Endothelial cell of umbilical vein (primary cell): ENCODE data around the gene SPRYD3. TPM values are rescaled to one million over a fixed set of nuclear protein-coding genes. Genes with fewer than 3 reads are reported as not detected.

ENCODE experiments used
- BruUV-seq: library from RNA; stranded (reverse); fragments of 400-500 nt; replicated peaks from 2 replicates; lab custom pipeline; 2021; lab: Mats Ljungman, UMichigan
- CTCF ChIA-PET: fragments of 300-600, 350-600 bp; sonication (Branson Sonifier 250); formaldehyde crosslinking; loops from one replicate; lab custom pipeline; 2021; ENCODE audit warnings: antibody characterized with exemption, inconsistent platforms; lab: Charles Lee
- POLR2A ChIA-PET: fragments of 300-600, 350-600 bp; sonication (Branson Sonifier 250); formaldehyde crosslinking; loops from one replicate; lab custom pipeline; 2021; ENCODE audit warnings: antibody characterized with exemption, inconsistent platforms; lab: Charles Lee
- DNase-seq: peaks from one replicate; pipeline ENCODE4 v3.0.0-alpha.2; 2011; ENCODE audit warnings: low read depth, low spot score
- FAIRE-seq: peaks from 2 replicates; lab custom pipeline; 2011; peaks lifted over from hg19 to GRCh38; lab: Jason Lieb, UNC
- H2AFZ ChIP-seq: 2 replicates; pipeline ENCODE4 v1.6.0; 2012; ENCODE audit warnings: low read depth, low read length, control low read depth, inconsistent platforms
- H3K27ac ChIP-seq: 2 replicates; pipeline ENCODE4 v1.5.1; 2011; ENCODE audit warnings: low read depth, mild to moderate bottlenecking, control low read depth, low read length, moderate library complexity; ENCODE audit not compliant: insufficient read depth
- H3K27me3 ChIP-seq, 2 experiments: 2 replicates each; pipeline versions ENCODE4 v1.6.0 to v1.6.1; 2011; ENCODE audit warnings: low read length in 2 of 2, mixed read lengths in 1 of 2; ENCODE audit not compliant: control insufficient read depth in 2 of 2, insufficient read depth in 2 of 2
- H3K36me3 ChIP-seq, 2 experiments: 2 replicates in 1 of 2; 3 replicates in 1 of 2; pipeline ENCODE4 v1.5.1; 2011; ENCODE audit warnings: low read length in 2 of 2, mild to moderate bottlenecking in 1 of 2, moderate library complexity in 1 of 2; ENCODE audit not compliant: control insufficient read depth in 2 of 2, insufficient read depth in 2 of 2; ENCODE audit errors: extremely low read depth in 1 of 2
- H3K4me1 ChIP-seq: 3 replicates; pipeline ENCODE4 v1.5.1; 2011; ENCODE audit warnings: mild to moderate bottlenecking, low read length; ENCODE audit not compliant: control insufficient read depth, insufficient read depth; ENCODE audit errors: extremely low read depth
- H3K4me2 ChIP-seq: 2 replicates; pipeline ENCODE4 v1.6.1; 2011; ENCODE audit warnings: low read length, control low read depth, mixed read lengths; ENCODE audit not compliant: insufficient read depth
- H3K4me3 ChIP-seq, 3 experiments: fragments of 200-600 bp in 1 of 3; sonication (generic), shearing (Covaris generic) in 1 of 3; replicated peaks in 1 of 3; 2 replicates each; pipeline ENCODE4 v1.5.1; 2011 to 2016; ENCODE audit warnings: control low read depth in 3 of 3, low read length in 3 of 3, mild to moderate bottlenecking in 2 of 3, inconsistent platforms in 1 of 3, low read depth in 1 of 3, moderate library complexity in 1 of 3; ENCODE audit not compliant: insufficient read depth in 1 of 3
- H3K79me2 ChIP-seq: 2 replicates; pipeline ENCODE4 v1.6.0; 2012; ENCODE audit warnings: low read length, inconsistent platforms; ENCODE audit not compliant: control insufficient read depth, insufficient read depth
- H3K9ac ChIP-seq: replicated peaks from 2 replicates; pipeline ENCODE3; 2011; ENCODE audit warnings: low read length, control low read depth; ENCODE audit not compliant: insufficient read depth; ENCODE audit errors: extremely low read depth
- H3K9me1 ChIP-seq: replicated peaks from 3 replicates; pipeline ENCODE4 v1.6.0; 2011; ENCODE audit warnings: mild to moderate bottlenecking, low read length; ENCODE audit not compliant: control insufficient read depth, insufficient read depth; ENCODE audit errors: extremely low read depth
- H3K9me3 ChIP-seq: replicated peaks from 2 replicates; pipeline ENCODE4 v1.5.1; 2012; ENCODE audit warnings: low read length, inconsistent platforms; ENCODE audit not compliant: control insufficient read depth, insufficient read depth
- H4K20me1 ChIP-seq: replicated peaks from 2 replicates; pipeline ENCODE3; 2011; ENCODE audit warnings: mild to moderate bottlenecking, low read length; ENCODE audit not compliant: control insufficient read depth, insufficient read depth; ENCODE audit errors: extremely low read depth
- CTCF ChIP-seq, 2 donors: IDR thresholded peaks; 1 replicate in 1 of 2; 2 replicates in 1 of 2; pipeline ENCODE4 v1.5.1; 2011; ENCODE audit warnings: low read length in 2 of 2, mild to moderate bottlenecking in 2 of 2, moderate library complexity in 2 of 2, control low read depth in 1 of 2, inconsistent platforms in 1 of 2, low read depth in 1 of 2; ENCODE audit not compliant: insufficient read depth in 1 of 2; ENCODE audit errors: extremely low read depth in 1 of 2
- EZH2 ChIP-seq: IDR thresholded peaks from 2 replicates; pipeline ENCODE4 v1.6.1; 2012; ENCODE audit warnings: borderline replicate concordance, low read depth, mild to moderate bottlenecking, moderate library complexity, low read length, inconsistent platforms; ENCODE audit not compliant: severe bottlenecking
- FOS ChIP-seq: IDR thresholded peaks from 2 replicates; pipeline ENCODE4 v1.6.1; 2011; ENCODE audit warnings: mild to moderate bottlenecking, low read length, moderate library complexity, borderline replicate concordance; ENCODE audit not compliant: insufficient read depth
- GATA2 ChIP-seq: IDR thresholded peaks from 2 replicates; pipeline ENCODE4 v1.7.0; 2011; ENCODE audit warnings: low read depth, mild to moderate bottlenecking, moderate library complexity, mixed read lengths, low read length; ENCODE audit not compliant: insufficient read length, insufficient read depth
- JUN ChIP-seq: IDR thresholded peaks from 2 replicates; pipeline ENCODE4 v1.6.1; 2011; ENCODE audit warnings: borderline replicate concordance, low read depth; ENCODE audit not compliant: insufficient read length, insufficient read depth
- MAX ChIP-seq: IDR thresholded peaks from 2 replicates; pipeline ENCODE4 v1.6.1; 2011; ENCODE audit not compliant: insufficient read depth, insufficient read length
- MYC ChIP-seq: IDR thresholded peaks from one replicate; pipeline ENCODE4 v1.6.1; 2011; ENCODE audit warnings: mild to moderate bottlenecking, low read depth, low read length
- POLR2A ChIP-seq: IDR thresholded peaks from 2 replicates; pipeline ENCODE4 v1.6.1; 2012; ENCODE audit warnings: low read depth, mild to moderate bottlenecking, control low read depth, low read length
- POLR2AphosphoS5 ChIP-seq: IDR thresholded peaks from 2 replicates; pipeline ENCODE4 v1.6.1; 2012; ENCODE audit warnings: low read depth, mild to moderate bottlenecking, control low read depth, low read length, moderate library complexity; ENCODE audit not compliant: insufficient read depth
- dilution Hi-C: fragments of 300-500 bp; cut with MboI; formaldehyde crosslinking; loops from one replicate; pipeline ENCODE4 v1.15.0; 2019; ENCODE audit warnings: low sequenced_read_pairs; ENCODE audit not compliant: extremely low pct_ligation_motif_present
- intact Hi-C: fragments of 100-400 bp; cut with micrococcal nuclease; formaldehyde crosslinking; loops from one replicate; pipeline ENCODE4 v1.10.0; 2022
- polyA plus RNA-seq, 4 experiments: library from polyadenylated mRNA; depleted of rRNA in 3 of 4; stranded (reverse) in 3 of 4; unstranded in 1 of 4; fragments of >200 nt; gene quantifications; 2 replicates each; pipeline versions ENCODE4 v1.2.1 to v1.2.3, GENCODE V29; 2011 to 2012; ENCODE audit warnings: missing spikeins in 1 of 4
- total RNA-seq: library from RNA; stranded (reverse); gene quantifications from 2 replicates; pipeline ENCODE4 v1.2.3, GENCODE V29; 2021

The SPRYD3 gene
- total and polyA plus RNA-seq, 2 donors (not counting 3 experiments of a cell fraction or from before 2014, with no cell fraction given): 38.6 to 39.2 TPM

- no peak overlapping the region for H2AFZ ChIP-seq
- no peak overlapping the region for H3K9ac ChIP-seq
- no peak overlapping the region for H3K27ac ChIP-seq
- H3K4me1 ChIP-seq: peaks cover 21% of the 10 kb centered on the region
- CTCF ChIA-PET: interaction anchor here (1.5 to 2.8 kb wide), 2 partner anchors 15 to 28 kb away, joined by 3 to 21 read pairs; partner anchors contain the start of gene SPRYD3
- BruUV-seq: no TSS peak
- no peak overlapping the region for H3K4me2 ChIP-seq
- TF ChIP-seq MYC (no peak), GATA2 (no peak), POLR2A (no peak), POLR2AphosphoS5 (no peak), JUN (no peak), FOS (no peak), CTCF (IDR thresholded peaks at IDR 0.05; ENCODE audit: extremely low read depth in 1 of 2, insufficient read depth in 1 of 2, low read depth in 1 of 2, low read length in 2 of 2) (no peak), EZH2 (no peak), MAX (no peak)
- peaks cover 0 to 2% of the 10 kb centered on the region in 2 experiments for H3K27me3 ChIP-seq
- intact Hi-C loops: no loop called here
- POLR2A ChIA-PET: interaction anchor here (0.6 to 0.7 kb wide), 2 partner anchors 16 to 1027 kb away, joined by 3 to 8 read pairs; no protein-coding TSS in a partner anchor
- no peaks in the 10 kb centered on the region for H3K9me3 ChIP-seq
- no peaks in the 10 kb centered on the region for H3K36me3 ChIP-seq
- FAIRE-seq: no peak
- H3K9me1 ChIP-seq: no peaks in the 10 kb centered on the region
- dilution Hi-C loops: no loop called here
- no peaks in the 10 kb centered on the region for H4K20me1 ChIP-seq
- DNase-seq: no peak
- no peaks in the 10 kb centered on the region for H3K79me2 ChIP-seq
- no peak overlapping the region for H3K4me3 ChIP-seq
Observed at GRCh38 chr12:53093777-53094393, 14.7 kb upstream of the SPRYD3 start.
